HG02943 (cell line): Measurements from ENCODE around the gene LCN1.

Source experiments
- ATAC-seq: cut with Tn5 transposase; IDR thresholded peaks from one replicate; pipeline ENCODE4 v1.9.1; 2021; ENCODE audit warnings: mild to moderate bottlenecking, low read depth, moderate library complexity; ENCODE audit not compliant: unreplicated experiment

The LCN1 gene

DNA sequence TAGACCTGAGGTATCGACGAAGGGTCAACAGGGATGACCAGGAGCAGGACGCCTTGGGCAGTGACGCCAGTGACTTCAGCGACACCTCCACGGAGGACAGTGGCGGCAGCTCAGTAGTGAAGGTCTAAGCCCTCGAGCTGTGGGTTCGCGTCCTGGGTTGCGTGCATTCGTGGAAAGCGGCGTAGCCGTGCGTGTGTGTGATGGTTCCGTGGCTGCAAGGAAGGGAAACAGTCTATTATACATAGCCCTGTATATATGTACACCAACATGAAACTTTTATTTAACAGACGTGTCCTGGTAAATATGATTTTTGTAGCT lies 33.3 kb upstream of the LCN1 start:
- ATAC-seq = no peak

DNA sequence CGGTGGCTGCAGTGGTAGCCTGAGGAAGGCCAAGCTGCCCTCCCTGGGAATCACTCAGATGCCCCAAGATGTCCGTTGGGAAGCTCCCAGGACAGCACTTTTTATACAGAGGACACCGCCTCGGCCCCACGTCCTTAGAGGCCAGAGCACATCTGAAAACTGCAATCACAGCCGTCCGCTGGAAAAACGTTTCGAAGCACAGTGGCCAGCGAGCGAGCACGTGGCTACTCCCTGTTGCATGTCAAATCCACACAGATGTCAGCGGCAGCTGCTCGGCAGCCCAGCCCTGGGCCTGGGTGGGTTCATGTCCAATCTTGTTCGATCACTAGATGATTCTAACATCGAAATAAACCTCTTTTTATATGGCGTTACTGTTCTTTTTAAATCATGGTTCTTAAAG lies 32.7 kb upstream of the LCN1 start:
- no peak for ATAC-seq

DNA sequence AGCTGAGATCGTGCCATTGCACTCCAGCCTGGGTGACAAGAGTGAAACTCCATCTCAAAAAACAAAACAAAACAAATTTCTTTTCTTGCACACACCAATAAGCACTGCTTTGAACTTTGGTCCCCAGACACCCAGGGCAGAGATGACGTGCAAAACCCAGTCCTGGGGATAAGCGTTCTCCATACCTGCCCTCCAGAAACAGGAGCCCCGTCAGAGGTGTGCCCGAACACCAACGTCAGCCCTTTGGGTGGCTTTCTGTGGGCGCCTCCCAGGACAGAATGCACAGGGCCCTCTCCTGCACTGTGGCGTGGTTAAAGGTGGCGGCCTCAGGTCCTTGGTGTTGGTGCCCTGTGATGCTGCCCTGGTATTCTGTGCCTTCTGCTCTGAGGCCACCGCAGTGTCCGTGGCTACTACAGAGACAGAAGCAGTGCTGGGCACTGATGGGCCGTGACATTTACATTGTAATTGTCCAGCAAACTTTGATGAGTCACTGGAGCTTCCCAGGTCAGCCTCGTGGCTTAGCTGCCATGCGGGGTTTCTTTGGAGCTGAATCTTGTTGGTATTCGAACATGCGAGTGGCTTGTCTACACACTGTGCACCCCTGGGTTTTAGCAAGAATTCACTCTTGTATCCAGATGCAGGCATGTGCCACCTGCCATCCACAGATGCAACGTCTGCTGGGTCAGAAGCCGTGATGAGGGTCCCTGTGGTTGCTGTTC lies 31.9 kb upstream of the LCN1 start:
- ATAC-seq = no peak

DNA sequence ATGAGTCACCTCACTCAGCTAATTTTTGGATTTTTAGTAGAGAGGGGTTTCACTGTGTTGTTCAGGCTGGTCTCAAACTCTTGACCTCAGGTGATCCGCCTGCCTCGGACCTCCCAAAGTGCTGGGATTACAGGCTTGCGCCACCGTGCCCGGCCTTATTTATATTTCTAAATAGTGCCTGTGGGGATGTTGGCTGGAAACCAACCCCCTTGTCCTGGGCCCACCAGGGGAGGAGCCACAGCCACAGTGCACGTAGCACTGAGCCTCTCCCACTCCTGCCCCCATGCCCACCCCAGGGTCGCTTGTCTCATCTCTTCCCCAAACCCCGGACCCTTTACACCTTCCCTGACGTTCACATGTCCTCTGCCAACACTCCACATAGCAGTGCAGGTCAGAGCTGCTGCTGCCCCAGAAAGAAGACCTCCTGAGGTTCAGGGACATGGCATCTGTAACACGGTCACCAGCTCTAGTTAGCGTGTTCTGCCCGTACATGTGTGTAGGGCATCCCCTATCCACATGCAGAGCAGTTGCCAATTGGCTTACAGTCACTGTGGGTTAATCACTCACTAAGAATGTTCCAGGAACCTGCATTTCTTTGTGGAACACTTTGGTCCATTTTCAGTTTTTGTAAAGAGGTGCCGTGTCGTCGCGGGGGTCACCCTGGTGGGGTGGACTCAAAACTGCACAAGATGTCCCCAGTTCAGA lies 30.9 kb upstream of the LCN1 start:
- no peak for ATAC-seq

DNA sequence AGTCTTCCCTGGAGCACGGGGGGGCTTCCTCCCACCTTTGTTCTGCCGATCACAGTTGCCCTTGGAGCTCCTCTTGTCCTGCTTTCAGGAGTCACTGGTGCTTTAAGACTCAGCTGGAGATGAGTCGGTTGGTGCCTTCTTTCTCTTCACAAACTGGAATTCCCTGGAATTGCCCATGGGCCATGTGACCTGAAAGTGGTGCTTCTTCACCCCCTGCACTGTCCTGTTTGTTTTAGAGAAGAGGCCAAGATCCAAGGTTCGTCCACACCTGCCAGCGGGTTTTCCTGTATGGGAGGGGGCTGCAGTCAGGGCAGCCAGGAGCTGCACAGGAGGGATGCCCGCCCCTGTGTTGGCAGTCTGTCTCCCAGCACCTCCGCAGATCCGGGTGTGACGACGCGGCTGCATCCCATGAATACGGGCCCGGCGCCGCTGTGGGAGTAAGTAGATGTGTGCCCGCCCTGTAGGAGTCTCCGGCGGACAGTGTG lies 30.2 kb upstream of the LCN1 start:
- no peak for ATAC-seq

DNA sequence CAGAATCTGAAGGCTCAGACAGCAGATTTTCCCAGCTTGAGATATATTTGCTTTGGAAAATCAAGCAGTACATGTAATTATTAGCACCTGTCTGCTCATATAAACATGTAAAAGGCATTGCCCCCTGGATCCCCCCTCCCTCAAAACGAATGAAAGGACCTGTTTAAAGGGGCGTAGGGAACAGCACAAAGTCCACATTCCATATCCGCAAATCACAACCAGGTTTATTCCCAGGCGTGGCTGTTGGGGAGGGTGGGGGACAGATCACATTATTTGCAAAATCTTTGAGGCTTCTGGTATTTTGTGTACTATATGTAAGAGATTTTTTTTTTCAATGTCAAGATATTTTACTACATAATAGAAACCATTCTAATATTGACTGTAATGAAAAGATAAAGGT lies 29.5 kb upstream of the LCN1 start:
- ATAC-seq = no peak

DNA sequence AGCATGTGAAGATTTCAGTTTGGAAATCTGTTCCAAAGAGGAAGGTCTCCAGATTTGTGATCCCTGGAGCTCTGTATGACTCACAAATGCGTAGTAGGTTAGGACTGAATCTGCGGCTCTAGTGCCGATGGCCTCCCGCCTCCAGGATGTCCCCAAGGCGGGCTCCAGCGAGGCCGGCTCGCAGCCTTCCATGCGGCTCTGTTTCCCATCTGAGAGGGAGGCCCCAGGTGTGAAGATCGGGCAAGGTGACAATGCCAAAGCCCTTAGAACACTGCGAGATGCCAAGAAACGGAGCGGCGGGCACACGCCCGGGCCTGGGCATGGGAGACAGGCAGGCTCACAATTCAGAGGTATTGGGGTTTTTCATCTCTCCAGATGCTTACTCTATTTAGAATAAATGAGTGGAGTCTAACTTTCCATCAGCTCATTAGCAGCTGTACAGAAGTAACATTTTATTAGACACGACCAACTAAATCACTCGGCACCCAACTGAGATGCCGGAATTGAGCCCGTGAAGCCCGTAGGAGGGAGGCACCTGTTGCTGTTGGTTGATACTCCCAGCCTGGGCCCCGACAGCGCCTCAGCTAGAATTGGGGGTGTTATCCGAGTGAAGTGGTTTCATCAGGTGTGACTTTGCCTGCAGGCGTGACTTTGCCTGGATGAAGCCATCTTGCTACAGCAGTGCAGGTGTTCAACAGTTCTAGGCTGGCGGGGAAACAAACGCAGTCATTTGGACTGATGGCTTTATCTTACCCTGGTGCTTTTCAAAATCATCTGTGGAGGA lies 28.2 kb upstream of the LCN1 start:
- ATAC-seq = no peak

DNA sequence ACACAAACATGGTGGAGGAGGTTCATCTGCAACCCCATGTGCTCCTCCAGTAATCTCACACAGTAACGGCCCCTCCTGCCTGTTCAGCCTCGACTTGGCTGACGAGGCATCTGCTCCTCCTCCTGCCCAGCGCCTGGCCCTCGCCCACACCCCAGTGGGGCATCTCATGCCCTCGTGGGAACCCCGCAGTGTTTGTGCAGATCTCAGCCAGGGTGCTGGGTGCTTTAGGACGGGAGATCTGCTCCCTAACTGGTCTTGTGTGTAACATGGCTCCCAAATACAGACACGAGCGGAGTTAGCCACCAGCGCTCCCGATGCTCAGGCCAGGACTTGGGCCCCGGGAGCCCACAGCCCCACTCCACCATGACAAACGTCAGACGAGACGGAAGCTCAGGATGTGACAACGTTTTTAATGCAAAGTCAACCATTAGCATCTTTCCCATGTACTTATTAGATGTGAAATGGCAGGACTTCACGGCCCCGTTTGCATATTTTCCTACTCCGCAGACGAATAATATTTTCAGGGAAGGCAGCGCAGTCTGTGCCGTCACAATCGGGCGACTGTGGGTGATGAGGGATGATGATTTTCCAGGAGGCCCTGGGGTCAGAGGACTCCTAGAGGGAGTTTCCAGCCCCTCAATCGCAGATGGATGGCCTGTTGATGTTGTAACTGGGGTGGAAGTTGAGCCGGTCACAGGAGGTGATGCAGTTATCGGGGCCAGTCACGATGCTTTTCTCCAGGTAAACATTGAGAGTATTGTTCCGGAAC lies 26.3 kb upstream of the LCN1 start:
- no peak for ATAC-seq

DNA sequence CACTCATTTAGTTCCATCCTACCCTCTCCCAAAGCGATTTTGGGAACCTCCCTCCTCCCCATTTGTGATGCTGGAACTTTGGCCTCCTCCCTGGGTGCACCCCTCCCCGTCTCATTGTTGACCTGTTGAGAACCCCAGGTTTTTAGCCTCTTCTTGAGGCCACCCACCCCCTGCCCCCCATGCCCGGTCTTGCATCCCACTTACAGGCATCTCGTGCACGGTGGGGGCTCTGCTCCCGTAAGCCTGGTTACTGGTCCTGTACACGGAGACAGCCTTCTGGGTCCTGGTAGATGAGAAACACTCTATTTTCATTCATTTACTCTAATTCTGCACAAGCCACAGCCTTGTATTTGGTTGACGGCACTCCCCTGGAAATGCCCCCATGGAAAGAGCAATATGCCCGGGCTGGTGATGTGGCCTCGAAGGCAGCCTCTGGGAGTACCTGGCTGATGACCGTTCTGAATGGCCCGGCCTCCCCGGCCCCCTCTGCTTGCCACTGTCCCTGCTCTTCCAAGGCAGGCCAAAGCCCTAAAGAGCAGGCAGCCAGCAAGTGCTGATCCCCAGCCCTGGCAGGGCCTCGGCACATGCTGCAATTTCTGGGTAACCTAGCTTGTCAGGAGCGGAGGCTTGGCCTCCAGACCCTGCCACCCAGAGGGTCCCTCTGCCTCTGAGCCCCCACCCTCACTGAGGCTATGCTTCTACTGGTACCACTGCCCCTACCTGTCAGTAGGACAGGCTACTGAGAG lies 22.7 kb upstream of the LCN1 start:
- no peak for ATAC-seq

DNA sequence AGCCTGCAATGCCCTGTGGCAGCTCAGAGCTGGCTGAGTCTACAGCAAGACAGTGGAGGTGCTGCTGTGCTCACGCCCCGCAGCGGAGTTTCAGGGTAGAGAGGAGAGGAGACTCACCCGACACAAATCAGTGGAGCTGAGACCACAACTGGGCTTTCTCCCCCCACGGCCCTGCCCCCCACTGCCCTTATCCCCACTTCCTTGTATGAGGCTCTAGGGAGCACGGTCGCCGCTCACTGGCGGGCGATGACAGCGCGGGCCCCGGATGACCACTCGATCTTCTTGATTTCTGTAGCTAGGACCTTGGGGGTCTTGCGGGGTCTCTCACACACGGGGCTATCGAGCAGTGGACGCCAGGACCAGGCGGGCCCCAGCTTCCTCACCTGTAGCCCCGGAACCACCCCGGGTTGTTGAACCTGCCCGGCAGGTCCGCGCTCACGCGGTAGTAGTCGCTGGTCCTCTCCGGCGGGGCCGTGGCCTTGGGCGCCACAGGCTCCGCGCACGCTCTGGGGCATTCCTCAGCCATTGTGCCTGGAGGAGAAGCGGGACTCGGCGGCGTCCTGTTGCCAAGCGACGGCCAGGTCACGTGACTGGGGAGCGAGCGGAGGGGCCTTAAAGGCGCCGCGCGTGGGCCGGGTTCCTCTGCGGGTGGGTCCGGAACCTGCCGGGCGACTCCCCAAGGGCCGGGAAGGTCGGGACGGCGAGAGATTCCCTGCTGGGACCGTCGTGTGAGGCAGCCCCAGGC lies 21.7 kb upstream of the LCN1 start:
- peak; percentile 50 for ATAC-seq

DNA sequence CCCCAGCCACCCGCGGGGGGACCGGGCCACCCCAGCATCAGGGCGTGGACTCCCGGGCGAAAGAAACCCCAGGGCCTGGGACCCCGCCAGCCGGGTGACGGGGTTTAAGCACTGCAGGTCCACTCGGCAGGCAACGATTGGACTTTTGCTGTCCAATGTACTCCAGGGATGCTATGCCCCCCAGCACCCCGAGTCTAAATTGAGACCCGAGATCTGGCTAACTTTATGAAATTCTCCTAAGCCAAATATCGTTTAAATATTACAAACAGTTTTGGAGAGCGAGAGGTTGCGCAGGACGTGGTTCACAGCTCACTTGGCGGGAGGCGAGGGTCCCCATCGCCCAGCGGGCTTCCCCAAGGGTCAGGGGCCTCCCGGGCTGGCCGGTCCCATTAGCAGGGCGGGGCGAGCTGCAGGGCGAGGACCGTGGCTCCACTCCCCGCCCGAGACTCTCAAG lies 21.1 kb upstream of the LCN1 start:
- ATAC-seq = peak; percentile 13

DNA sequence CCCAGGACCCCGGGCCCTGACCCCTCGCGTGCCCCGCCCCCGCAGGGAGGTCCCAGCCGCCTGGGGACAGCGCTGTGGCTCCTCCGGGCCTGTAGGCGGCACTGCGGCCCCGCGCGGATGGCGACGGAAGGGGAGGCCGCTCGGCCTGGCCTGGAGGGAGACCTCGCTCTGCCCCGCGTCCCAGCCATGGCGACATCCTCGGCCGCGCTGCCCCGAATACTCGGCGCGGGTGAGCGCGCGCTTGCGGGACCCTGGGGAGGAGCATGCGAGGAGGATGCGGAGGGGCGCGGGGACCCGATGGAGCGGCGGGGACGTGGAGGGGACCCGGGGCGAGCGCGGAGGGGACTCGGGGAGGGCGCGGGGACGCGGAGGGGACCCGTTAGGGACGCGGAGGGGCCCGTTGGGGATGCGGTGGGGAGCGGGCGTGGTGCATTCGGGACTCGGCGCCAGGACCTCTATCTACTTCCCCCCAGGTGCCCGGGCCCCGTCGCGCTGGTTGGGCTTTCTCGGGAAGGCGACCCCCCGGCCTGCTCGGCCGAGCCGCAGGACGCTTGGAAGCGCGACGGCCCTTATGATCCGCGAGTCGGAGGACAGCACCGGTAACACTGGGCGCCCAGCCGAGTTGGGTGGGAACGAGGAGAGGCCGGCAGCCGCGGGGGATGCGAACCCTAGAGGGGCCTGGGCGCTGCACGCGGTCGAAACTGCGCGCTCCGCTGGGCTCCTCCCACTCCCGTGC lies 20.5 kb upstream of the LCN1 start, which contains the start of gene MRPS2:
Gene MRPS2, plus strand, starts transcription at position 158 of the 736 bp plus-strand sequence. Its CDS starts 29 bp downstream, at position 187.
- peak; percentile 79 for ATAC-seq

DNA sequence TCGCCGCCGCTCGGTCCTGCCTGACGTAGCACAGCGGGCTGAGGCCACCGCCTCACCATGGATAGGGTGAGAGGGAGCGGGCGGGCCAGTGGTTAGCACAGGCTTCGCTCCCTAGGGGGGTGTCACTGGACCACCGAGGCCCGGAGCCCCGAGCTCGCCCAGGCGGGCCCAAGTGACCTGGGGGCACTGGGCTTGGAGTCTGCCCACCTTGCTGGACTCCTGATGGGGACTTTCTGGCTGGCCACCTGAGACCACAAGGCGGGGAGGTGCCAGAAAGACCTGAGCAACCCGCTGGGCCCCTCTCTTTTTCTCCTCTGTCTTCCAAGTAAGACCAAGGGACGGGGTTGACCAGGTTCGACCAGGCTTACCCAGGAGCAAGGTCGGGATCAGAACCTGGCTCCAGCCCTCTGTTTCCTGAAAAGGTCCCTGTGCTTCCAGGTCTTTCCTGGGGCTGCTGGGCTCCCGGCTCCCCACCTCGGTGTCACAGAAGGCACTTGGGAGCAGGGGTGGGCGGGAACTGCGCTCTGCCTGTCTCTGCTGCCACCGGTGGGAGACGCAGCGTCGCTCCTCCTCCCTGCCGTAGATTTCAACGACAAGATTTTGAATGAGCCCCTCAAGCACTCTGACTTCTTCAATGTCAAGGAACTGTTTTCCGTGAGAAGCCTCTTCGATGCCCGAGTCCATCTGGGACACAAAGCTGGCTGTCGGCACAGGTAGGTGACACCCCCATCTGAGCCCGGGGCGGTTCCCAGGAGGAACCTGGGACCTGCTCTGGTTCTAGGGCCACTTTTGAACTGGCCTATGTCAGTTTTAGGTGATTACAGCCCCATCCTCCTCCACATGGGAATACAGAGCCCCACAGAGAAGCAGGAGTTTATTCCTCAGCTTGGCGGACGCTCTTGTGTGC lies 19.7 kb upstream of the LCN1 start:
- no peak for ATAC-seq

DNA sequence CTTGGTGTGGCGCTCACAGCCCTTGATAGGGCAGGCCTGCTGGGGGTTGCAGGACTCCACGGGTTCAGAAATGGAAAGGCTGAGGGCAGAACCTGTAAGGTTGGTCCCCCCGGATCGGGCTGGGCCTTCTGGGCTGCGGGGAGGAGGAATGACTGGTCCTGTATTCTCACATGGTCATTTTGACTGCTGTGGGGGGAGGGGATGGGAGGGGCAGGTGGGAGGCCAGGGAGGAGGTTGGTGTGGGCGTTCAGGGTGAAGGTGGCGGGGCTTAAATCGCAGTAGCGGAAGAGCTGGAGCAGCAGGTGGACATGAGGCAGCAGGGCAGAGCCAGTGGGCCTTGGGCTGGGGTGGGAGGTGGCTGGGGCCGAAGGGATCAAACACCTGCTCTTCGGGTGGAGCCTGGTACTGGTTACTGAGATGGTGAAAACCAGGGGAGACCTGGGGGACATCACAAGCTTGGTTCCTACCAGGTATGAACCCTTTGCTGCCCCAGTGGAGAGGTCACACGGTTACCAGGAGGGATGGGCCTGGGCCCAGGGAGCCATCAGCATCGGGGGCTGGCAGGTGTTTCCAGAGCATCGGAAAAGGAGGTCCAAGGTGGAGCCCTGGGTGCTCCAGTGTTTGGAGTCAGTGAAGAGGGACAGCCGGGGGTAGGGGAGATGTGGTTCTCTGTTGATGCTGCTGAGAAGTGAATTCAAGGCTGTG lies 18.9 kb upstream of the LCN1 start:
- ATAC-seq = no peak

DNA sequence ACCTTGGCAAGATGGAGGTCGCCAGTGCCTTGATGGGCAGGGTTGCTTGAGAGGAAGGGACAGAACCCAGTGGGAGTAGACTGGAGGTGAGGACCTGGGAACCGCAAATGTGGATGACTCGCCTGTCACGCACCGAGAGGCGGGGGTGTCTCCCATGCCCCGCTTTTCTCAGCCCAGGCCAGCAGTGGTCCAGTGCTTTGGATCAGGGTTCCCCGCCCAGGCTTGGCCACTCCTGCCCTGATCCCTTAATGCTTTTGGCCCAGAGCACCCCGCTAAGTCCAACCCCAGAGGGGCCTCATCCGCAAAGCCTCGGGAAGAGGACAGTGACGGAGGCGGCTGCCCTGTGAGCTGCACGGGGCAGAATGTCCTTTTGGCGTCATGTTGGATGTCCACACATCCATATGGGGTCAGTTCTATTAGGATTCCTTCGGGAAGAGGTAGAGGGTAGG lies 18.3 kb upstream of the LCN1 start:
- no peak for ATAC-seq

DNA sequence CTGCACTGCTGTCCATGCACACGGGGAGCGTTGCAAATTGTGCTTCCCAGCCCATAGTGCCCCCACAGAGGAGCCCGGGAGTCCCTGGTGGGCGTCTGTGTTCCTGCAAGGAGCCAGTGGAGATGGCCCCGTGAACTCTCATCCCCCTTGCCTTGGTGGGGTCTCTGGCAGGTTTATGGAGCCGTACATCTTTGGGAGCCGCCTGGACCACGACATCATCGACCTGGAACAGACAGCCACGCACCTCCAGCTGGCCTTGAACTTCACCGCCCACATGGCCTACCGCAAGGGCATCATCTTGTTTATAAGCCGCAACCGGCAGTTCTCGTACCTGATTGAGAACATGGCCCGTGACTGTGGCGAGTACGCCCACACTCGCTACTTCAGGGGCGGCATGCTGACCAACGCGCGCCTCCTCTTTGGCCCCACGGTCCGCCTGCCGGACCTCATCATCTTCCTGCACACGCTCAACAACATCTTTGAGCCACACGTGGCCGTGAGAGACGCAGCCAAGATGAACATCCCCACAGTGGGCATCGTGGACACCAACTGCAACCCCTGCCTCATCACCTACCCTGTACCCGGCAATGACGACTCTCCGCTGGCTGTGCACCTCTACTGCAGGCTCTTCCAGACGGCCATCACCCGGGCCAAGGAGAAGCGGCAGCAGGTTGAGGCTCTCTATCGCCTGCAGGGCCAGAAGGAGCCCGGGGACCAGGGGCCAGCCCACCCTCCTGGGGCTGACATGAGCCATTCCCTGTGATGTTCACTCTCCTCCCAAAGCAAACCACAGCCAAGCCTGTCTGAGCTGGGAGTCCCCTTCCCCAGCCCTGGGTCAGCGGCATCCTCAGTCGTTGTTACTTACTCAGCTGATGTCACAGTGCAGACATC lies 17.6 kb upstream of the LCN1 start:
- no peak for ATAC-seq
